ENCODE results near the gene FBXO9.
A peak's percentile ranks its signal among the peaks of the same experiment; 100 is the strongest.
"Not testable (repeated sequence)": the region's sequence is repeated elsewhere in the genome, so short reads cannot be mapped to it uniquely, and the experiment has no call there.

The FBXO9 gene

DNA sequence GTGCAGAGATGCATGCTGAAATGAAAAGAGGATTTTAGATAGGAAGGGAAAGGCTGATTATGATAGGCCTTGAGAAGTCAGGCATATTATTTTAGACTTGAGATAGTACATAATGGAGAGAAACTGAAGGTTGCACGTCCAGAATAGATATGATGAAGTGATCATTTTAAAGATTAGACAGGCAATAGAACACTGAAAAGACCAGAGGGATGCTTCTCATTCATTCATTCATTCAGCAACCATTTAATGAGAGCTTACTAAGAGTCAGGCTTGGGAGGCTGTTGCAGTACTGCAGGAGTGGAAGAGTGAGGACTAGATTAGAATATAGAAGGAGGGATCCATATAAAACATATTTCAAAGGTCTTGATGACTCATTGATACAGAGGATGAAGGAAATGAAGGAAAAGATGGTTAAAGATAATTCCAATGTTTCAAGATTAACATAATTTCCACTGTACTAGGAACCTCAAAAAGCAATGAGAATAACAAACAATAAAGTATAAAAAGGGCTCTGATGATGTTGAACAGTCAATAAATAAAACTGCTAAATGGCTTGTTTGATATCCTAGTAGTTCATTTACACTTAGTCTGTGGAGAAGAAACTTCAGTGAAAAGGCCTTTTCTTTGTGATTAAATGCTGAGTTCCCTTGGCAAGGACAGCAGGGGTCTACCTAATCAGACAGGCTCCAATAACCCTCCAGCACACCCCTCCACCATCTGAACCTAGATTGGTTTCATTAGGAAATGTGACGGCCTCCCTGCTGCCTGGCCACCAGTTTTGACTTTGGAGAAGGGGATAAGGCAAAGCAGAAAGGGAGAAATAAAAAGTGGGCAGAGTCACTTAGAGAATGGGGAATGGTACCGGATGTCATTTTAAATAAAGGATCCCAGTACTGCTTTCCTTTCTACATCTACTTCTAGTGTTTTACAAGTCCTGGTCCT, 5.3 kb upstream of the FBXO9 start:
- H3K27ac Mint-ChIP-seq: no peak overlapping the region
- DNase-seq: no peak
- peak overlapping the region; percentile 85 for H3K4me3 Mint-ChIP-seq
- H3K9me3 Mint-ChIP-seq: no peaks in the 10 kb centered on the region
- peaks cover 5% of the 10 kb centered on the region for H3K36me3 Mint-ChIP-seq (ENCODE audit: low read depth)
- no peaks in the 10 kb centered on the region for H3K27me3 Mint-ChIP-seq
- H3K4me1 Mint-ChIP-seq (ENCODE audit: low read depth): peaks cover 61% of the 10 kb centered on the region

DNA sequence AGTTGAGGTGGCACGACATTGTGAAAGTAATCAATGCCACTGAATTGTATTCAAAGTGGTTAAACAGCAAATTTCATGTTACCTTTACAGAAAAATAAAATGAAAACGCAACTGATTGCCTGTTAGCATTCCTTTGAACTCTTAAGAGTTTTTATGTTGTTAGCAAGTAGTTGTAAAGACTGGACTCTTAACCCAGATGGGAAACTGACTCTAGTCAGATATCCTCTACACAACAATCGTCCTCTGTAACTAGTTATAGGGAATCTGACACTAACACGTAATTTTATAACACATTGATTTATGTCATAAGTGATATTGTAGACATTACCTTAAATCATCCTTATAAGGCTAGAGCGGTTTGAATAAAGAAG, 3.0 kb upstream of the FBXO9 start:
- DNase-seq: no peak
- Mint-ChIP-seq H3K4me3 (peak overlapping the region; percentile 85), H3K9me3 (no peaks in the 10 kb centered on the region), H3K4me1 (ENCODE audit: low read depth) (peaks cover 71% of the 10 kb centered on the region), H3K36me3 (ENCODE audit: low read depth) (peaks cover 17% of the 10 kb centered on the region), H3K27me3 (no peaks in the 10 kb centered on the region), H3K27ac (peak overlapping the region; percentile 82)

DNA sequence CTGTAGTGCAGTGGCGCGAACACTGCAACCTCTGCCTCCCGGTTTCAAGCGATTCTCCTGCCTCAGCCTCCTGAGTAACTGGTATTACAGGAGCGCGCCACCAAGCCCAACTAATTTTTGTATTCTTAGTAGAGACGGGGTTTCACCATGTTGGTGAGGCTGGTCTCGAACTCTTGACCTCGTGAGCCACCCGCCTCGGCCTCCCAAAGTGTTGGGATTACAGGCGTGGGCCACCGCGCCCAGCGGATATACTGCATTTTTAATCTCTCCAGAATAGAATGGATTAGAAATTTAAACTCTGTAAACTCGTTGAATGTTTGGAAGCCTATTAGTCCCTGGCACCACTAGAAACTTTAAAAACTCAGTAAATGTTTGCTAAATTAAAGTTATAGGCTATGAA, 949 bp upstream of the FBXO9 start:
- H3K4me3 Mint-ChIP-seq: peak overlapping the region; percentile 97
- DNase-seq, H3K27me3 Mint-ChIP-seq, H3K9me3 Mint-ChIP-seq: not testable (repeated sequence)
- peak overlapping the region; percentile 100 for H3K27ac Mint-ChIP-seq
- H3K4me1 Mint-ChIP-seq (ENCODE audit: low read depth): peaks cover 70% of the 10 kb centered on the region
- peaks cover 30% of the 10 kb centered on the region for H3K36me3 Mint-ChIP-seq (ENCODE audit: low read depth)

DNA sequence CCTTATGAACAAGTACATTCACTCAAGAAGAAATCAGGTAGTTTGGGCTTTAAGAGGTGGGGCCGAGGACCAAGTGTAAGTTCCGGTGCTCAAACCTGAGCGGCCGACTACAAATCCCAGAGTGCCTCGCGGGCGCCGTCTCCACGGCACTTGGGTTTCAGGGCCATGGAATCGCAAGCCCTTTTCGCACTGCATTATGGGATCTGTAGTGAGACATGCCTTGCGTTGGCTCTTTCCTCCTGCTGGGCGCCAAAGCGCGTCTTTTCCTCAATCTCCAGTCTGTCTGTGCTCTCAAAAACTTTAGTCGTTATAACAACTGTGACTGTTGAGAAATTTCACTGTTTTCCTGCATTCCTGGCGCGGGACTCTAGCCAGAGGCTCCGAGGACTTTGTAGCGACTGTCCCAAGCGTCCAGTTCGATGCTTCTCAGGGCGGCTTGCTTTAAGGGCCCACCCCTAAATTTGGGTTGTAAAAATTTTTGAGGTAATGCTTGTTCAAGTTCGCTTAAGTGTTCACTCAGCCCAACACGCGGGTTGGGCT, 408 bp upstream of the FBXO9 start:
- no peaks in the 10 kb centered on the region for H3K27me3 Mint-ChIP-seq

DNA sequence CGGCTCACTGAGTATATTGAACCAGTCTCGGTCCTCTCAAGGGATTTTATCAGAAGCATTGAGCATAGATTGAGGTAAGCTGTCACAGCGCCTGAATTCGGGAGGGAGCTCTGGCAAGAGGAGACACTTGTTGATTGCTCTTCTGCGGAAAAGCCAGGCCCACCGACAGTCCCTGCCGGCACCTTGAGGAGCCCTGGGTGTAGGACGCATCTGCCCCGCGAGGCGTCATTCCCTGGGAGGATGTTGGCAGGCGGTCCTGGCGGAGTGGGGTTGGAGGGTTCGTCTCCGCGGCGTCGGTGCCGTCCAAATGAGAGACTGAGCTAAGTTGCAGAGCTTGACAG, 843 bp downstream of the FBXO9 start:
- H3K9me3 Mint-ChIP-seq: no peaks in the 10 kb centered on the region
- H3K36me3 Mint-ChIP-seq (ENCODE audit: low read depth): peaks cover 34% of the 10 kb centered on the region
- peak overlapping the region; percentile 100 for H3K27ac Mint-ChIP-seq
- peak; percentile 62 for DNase-seq
- peak overlapping the region; percentile 97 for H3K4me3 Mint-ChIP-seq
- H3K27me3 Mint-ChIP-seq: no peaks in the 10 kb centered on the region
- peaks cover 64% of the 10 kb centered on the region for H3K4me1 Mint-ChIP-seq (ENCODE audit: low read depth)

More for the DNA sequence above, 408 bp upstream of the FBXO9 start:
- Mint-ChIP-seq H3K36me3 (ENCODE audit: low read depth) (peaks cover 34% of the 10 kb centered on the region), H3K4me3 (peak overlapping the region; percentile 97), H3K27ac (peak overlapping the region; percentile 100), H3K9me3 (no peaks in the 10 kb centered on the region), H3K4me1 (ENCODE audit: low read depth) (peaks cover 68% of the 10 kb centered on the region)
- DNase-seq: peak; percentile 92

DNA sequence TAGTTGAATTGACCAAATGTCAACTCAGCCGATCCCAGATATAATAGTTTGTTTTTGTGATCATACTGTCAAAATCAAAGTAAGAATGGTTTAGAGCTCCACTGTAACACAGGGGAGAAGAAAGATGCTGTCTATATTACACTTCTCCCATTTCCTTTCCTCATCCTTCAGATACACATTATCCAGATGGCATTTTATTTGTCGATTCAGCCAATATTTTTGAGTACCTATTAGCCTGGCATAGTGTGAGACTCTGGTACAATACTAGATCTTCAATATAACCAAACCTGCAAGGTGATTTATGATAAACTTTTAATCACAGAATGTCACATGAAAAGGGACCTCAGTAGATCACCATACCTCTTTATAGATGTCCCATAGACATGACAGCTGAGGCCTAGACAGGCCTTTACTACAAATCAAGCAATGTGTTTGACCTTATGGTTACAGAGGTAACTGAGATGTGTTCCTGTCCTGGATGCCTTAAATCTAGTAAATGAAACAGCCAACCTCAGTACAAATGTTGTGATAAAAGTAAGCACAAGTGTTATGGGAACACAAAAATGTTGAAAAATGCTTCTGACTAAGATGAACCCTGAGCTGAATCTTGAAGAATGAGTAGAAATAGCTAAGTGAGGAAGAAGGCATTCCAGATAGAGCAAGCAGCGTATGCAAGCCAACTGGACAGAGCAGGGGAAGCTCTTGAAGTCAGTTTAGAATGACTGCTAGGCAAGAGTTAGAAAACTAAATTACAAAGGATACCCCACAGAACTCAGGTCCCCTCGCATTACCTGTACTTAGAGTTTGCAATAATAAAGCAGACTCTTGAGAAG, 1.9 kb downstream of the FBXO9 start:
- Mint-ChIP-seq H3K27me3 (no peaks in the 10 kb centered on the region), H3K9me3 (no peaks in the 10 kb centered on the region), H3K36me3 (ENCODE audit: low read depth) (peaks cover 40% of the 10 kb centered on the region), H3K4me1 (ENCODE audit: low read depth) (peaks cover 64% of the 10 kb centered on the region), H3K4me3 (peak overlapping the region; percentile 97), H3K27ac (peak overlapping the region; percentile 63)
- DNase-seq: no peak

DNA sequence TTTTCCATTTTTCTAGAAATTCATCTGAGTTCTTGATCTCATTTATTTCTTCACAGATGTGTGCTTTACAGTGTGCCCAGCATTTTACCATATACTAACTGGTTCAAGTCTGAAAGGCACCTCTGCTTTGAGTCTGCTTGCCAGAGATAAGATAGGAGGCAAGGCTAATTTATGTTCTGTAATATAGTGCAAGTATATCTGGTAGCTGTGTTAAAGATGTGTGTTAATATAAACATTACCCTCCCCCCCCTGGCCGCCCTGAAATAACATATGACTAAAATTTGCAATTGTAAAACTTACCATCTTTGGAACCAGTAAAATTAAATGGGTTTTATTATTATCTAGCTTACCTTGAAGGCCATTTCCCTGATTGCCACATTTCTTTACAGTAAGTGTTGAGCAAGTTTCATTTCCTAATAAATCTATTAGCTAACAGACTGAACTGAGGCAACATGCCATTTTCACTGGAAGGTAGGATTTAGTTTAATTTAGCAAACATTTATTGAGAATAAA, 2.7 kb downstream of the FBXO9 start:
- H3K27me3 Mint-ChIP-seq: no peaks in the 10 kb centered on the region
- H3K9me3 Mint-ChIP-seq: no peaks in the 10 kb centered on the region
- no peak overlapping the region for H3K4me3 Mint-ChIP-seq
- no peak for DNase-seq
- peaks cover 47% of the 10 kb centered on the region for H3K36me3 Mint-ChIP-seq (ENCODE audit: low read depth)
- no peak overlapping the region for H3K27ac Mint-ChIP-seq
- peaks cover 56% of the 10 kb centered on the region for H3K4me1 Mint-ChIP-seq (ENCODE audit: low read depth)

DNA sequence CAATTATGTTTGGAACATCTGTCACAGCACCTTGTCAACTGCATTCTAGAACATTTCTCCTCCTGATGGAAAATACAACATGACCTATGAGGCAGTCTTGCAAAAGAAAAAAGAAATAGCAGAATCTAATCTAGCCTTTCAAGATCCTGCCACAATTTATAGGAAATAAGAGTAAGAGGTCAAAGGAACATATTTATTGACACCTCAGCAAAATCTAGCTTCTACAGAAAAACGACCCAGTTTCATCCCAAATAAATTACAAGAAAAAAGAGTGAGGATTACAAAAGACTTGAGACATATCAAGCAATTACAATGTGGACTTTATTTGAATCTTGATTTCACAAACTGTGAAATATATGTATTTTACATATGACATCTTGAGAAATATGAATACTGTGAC, 4.2 kb downstream of the FBXO9 start:
- H3K4me3 Mint-ChIP-seq: no peak overlapping the region
- peaks cover 60% of the 10 kb centered on the region for H3K36me3 Mint-ChIP-seq (ENCODE audit: low read depth)
- peak overlapping the region; percentile 20 for H3K27ac Mint-ChIP-seq
- peaks cover 50% of the 10 kb centered on the region for H3K4me1 Mint-ChIP-seq (ENCODE audit: low read depth)
- no peaks in the 10 kb centered on the region for H3K27me3 Mint-ChIP-seq
- DNase-seq: no peak
- no peaks in the 10 kb centered on the region for H3K9me3 Mint-ChIP-seq

DNA sequence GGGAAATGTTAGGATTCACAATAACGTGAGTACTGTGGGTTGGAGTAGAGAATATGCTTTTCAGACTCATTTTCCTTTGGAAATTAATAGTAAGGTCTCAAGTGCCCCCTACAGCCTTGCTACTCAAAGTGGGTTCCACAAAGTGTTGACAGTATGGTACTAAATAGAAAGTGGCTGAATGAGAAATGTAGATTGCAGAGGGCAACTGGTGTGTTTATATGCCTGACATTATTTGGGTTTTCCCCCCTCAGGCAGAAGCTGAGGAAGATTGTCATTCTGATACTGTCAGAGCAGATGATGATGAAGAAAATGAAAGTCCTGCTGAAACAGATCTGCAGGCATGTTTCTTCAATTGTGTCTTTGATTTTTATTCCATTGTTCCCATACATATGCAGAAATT, 5.6 kb downstream of the FBXO9 start:
- Mint-ChIP-seq H3K9me3 (no peaks in the 10 kb centered on the region), H3K36me3 (ENCODE audit: low read depth) (peaks cover 62% of the 10 kb centered on the region), H3K27ac (peak overlapping the region; percentile 81), H3K27me3 (no peaks in the 10 kb centered on the region), H3K4me1 (ENCODE audit: low read depth) (peaks cover 47% of the 10 kb centered on the region), H3K4me3 (peak overlapping the region; percentile 13)
- DNase-seq: no peak

DNA sequence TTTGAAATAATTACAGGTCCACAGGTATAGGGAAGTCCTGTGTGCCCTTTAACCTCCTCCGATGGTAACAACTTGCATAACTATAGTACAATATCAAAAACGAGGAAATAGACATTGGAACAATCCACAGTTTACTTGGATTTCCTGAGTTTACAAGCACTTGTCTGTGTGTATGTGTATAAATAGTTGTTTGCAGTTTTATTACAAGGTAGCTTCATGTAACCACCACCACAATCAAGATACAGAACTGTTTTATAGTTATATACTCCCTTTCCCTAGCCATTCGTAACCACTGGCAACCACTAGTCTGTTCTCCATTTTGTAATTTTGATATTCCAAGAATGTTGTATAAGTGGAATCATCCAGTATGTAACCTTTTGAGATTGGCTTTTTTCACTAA, 9.1 kb downstream of the FBXO9 start:
- DNase-seq: no peak

DNA sequence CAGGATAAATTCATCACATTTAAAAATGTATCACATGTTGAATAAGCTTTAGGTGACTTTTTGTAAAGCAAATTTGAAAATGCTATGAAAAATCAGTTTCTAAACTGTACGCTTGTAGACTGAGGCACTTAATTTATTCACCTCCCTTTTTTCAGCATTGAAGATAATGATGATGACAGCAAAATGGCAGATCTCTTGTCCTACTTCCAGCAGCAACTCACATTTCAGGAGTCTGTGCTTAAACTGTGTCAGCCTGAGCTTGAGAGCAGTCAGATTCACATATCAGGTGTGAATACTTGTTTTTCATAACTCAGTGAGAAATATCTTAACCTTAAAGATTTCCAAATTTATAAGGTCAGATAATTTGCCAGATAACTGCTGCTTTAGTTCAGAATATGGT, 15.6 kb downstream of the FBXO9 start:
- no peaks in the 10 kb centered on the region for H3K4me1 Mint-ChIP-seq (ENCODE audit: low read depth)
- H3K9me3 Mint-ChIP-seq: no peaks in the 10 kb centered on the region
- H3K4me3 Mint-ChIP-seq: no peak overlapping the region
- no peak overlapping the region for H3K27ac Mint-ChIP-seq
- no peak for DNase-seq
- H3K36me3 Mint-ChIP-seq (ENCODE audit: low read depth): peaks cover 87% of the 10 kb centered on the region
- no peaks in the 10 kb centered on the region for H3K27me3 Mint-ChIP-seq

More for the DNA sequence above, 9.1 kb downstream of the FBXO9 start:
- Mint-ChIP-seq H3K9me3 (no peaks in the 10 kb centered on the region), H3K4me1 (ENCODE audit: low read depth) (peaks cover 16% of the 10 kb centered on the region), H3K27ac (no peak overlapping the region), H3K4me3 (no peak overlapping the region), H3K36me3 (ENCODE audit: low read depth) (peaks cover 64% of the 10 kb centered on the region), H3K27me3 (no peaks in the 10 kb centered on the region)

DNA sequence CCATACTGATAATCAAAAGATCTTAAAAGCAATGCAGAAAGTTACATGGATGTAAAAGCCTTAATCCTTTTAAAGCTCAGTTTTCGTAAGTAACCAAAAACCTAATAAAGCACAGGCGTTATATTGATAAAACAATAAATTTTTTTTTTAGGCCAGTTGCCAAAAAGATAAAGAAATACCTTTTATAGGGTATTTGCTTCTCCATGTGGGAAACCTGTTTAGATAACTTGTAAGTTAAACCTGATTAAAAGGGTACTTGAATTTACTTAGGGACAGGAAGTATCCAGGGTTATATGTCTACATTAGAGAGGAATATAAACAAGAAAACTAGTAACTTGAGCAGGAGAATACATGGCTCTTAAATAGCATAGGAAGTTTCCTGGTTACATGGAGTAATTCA, 21.1 kb downstream of the FBXO9 start:
- no peaks in the 10 kb centered on the region for H3K27me3 Mint-ChIP-seq
- no peak overlapping the region for H3K27ac Mint-ChIP-seq
- no peaks in the 10 kb centered on the region for H3K4me1 Mint-ChIP-seq (ENCODE audit: low read depth)

DNA sequence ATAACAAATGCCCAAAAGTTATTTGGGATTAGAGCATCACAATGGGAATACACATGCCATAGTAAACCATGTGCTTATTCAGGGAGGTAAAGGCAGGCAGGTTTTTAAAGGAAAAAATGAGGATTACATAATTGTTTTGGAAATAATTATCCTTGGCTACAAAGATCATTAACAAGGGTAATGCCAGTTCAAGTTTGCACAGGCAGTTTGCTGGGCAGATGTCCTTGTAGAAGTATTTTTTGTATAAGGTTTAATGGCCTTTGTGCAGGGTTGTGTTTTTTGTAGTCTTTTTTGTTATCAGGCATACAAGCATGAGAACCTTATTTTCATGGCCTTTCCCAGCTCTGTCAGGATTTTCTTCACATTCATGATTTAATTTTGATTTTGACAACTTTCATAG, 24.7 kb downstream of the FBXO9 start:
- DNase-seq: no peak
- Mint-ChIP-seq H3K36me3 (ENCODE audit: low read depth) (peaks cover 94% of the 10 kb centered on the region), H3K27me3 (no peaks in the 10 kb centered on the region), H3K27ac (no peak overlapping the region), H3K9me3 (no peaks in the 10 kb centered on the region), H3K4me3 (no peak overlapping the region), H3K4me1 (ENCODE audit: low read depth) (no peaks in the 10 kb centered on the region)

More for the DNA sequence above, 21.1 kb downstream of the FBXO9 start:
- Mint-ChIP-seq H3K36me3 (ENCODE audit: low read depth) (peaks cover 95% of the 10 kb centered on the region), H3K4me3 (no peak overlapping the region), H3K9me3 (no peaks in the 10 kb centered on the region)
- no peak for DNase-seq

DNA sequence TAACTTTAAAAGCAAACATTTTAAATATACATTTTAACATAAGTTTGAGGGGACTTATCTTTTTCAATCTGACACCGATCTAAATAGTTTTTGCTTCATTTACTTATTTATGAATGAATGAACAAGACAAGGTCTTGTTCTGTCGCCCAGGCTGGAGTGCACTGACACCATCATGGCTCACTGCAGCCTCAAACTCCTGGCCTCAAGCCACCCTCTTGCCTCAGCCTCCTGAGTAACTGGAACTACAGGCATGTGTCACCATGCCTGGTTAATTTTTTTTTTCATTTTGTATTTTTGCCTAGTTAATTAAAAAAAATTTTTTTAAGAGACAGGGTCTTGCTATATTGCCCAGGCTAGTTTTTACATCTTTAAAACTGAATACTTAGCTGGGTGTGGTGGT, 25.4 kb downstream of the FBXO9 start:
- no peak overlapping the region for H3K27ac Mint-ChIP-seq
- no peaks in the 10 kb centered on the region for H3K9me3 Mint-ChIP-seq
- H3K36me3 Mint-ChIP-seq (ENCODE audit: low read depth): peaks cover 96% of the 10 kb centered on the region
- no peaks in the 10 kb centered on the region for H3K27me3 Mint-ChIP-seq
- H3K4me3 Mint-ChIP-seq: no peak overlapping the region
- no peak for DNase-seq
- H3K4me1 Mint-ChIP-seq (ENCODE audit: low read depth): no peaks in the 10 kb centered on the region

All from activated T-cell treated with anti-CD3 and anti-CD28 coated beads, Interleukin-2, amount 50 U/mL, for 24 hours (primary cell).